A549 treated with CpdA at 1 μM for 4 hours (cell line): Measurements from ENCODE around the gene SOX21. TPM values are rescaled to one million over a fixed set of nuclear protein-coding genes. Genes with fewer than 3 reads are reported as not detected.

Experiments used
- total RNA-seq: library from RNA; stranded (reverse); fragments of 200-300 nt; extraction: Qiagen RNA extraction; gene quantifications from 5 replicates; pipeline ENCODE4 v1.2.3, GENCODE V29; 2022; ENCODE audit warnings: low read depth

SOX21 gene
- 0.77 to 1.5 TPM (median 1.1 TPM) in 5 replicates for total RNA-seq

DNA sequence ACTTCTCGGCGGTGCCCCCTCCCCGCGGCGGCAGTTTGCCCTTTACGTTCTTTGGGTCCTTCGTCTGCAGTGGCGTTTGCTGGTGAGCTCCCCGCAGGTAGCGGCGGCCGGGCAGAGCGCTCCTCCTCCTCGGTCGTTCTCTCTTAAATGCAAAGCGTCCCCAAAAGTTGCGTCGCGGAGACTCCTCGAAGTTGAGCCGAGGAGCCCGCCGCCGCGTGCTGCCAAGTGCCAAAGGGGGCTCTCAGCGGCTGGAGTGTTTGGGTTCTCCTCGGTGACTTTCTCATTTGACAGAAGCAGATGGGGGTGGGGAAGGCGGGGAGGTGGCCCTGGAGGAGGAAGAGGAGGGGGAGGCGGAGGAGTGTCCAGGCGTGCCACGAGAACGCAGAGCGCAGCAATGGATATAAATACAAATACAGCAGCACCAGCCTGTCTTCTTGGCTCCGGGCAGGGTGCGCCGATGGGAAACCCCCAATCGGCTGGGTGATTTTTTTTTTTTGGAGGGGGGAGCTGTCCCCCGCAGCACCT, at the start of gene SOX21:
Gene SOX21, minus strand, starts transcription at position 259 of the 525 bp plus-strand sequence. CDS start 496 bp downstream, outside the sequence.

Other genes with a start within 250 kb of the SOX21 start
- not detected in 5 replicates for gene DCT, start 232.9 kb downstream of the SOX21 start, total RNA-seq
- gene TGDS, start 116.4 kb downstream of the SOX21 start, total RNA-seq: 8.1 to 10.3 TPM (median 8.3 TPM) in 5 replicates
- 3.1 to 3.8 TPM (median 3.3 TPM) in 5 replicates for gene GPR180, start 110.7 kb downstream of the SOX21 start, total RNA-seq